Activated CD4-positive, alpha-beta T cell treated with anti-CD3 and anti-CD28 coated beads, Interleukin-2, amount 10 ng/mL, durations not matched to agents 7 days and 5 days (primary cell): ENCODE results near the gene POLR1C. TPM values are rescaled to one million over a fixed set of nuclear protein-coding genes. Genes with fewer than 3 reads are reported as not detected.
"Not testable (repeated sequence)": the region's sequence is repeated elsewhere in the genome, so short reads cannot be mapped to it uniquely, and the experiment has no call there.

ENCODE experiments used
- CTCF ChIA-PET: fragments of 350-600 bp; sonication (Branson Sonifier 250); formaldehyde crosslinking; loops from one replicate; lab custom pipeline; 2021; ENCODE audit warnings: antibody characterized with exemption; lab: Charles Lee
- POLR2A ChIA-PET: fragments of 350-600 bp; sonication (Branson Sonifier 250); formaldehyde crosslinking; loops from one replicate; lab custom pipeline; 2021; ENCODE audit warnings: antibody characterized with exemption; lab: Charles Lee
- DNase-seq: peaks from one replicate; pipeline ENCODE4 v3.0.0-alpha.2; 2020
- H3K27ac Mint-ChIP-seq: one replicate; pipeline ENCODE4 v1.8.0; 2021; ENCODE audit warnings: mild to moderate bottlenecking, moderate library complexity, mixed read lengths
- H3K27me3 Mint-ChIP-seq: one replicate; pipeline ENCODE4 v1.8.0; 2021; ENCODE audit warnings: mixed read lengths
- H3K36me3 Mint-ChIP-seq: one replicate; pipeline ENCODE4 v1.8.0; 2021; ENCODE audit warnings: low read depth, mixed read lengths
- H3K4me1 Mint-ChIP-seq: one replicate; pipeline ENCODE4 v1.8.0; 2021; ENCODE audit warnings: mixed read lengths
- H3K4me3 Mint-ChIP-seq: one replicate; pipeline ENCODE4 v1.8.0; 2021; ENCODE audit warnings: mild to moderate bottlenecking, moderate library complexity, mixed read lengths
- H3K9me3 Mint-ChIP-seq: one replicate; pipeline ENCODE4 v1.8.0; 2021; ENCODE audit warnings: mixed read lengths
- total RNA-seq, 2 experiments: library from RNA; stranded (reverse); gene quantifications; one replicate each; pipeline ENCODE4 v1.2.3, GENCODE V29; 2021

Gene POLR1C
- total RNA-seq, 2 experiments from 2014 or later, result 23.1 to 33.4 TPM

DNA sequence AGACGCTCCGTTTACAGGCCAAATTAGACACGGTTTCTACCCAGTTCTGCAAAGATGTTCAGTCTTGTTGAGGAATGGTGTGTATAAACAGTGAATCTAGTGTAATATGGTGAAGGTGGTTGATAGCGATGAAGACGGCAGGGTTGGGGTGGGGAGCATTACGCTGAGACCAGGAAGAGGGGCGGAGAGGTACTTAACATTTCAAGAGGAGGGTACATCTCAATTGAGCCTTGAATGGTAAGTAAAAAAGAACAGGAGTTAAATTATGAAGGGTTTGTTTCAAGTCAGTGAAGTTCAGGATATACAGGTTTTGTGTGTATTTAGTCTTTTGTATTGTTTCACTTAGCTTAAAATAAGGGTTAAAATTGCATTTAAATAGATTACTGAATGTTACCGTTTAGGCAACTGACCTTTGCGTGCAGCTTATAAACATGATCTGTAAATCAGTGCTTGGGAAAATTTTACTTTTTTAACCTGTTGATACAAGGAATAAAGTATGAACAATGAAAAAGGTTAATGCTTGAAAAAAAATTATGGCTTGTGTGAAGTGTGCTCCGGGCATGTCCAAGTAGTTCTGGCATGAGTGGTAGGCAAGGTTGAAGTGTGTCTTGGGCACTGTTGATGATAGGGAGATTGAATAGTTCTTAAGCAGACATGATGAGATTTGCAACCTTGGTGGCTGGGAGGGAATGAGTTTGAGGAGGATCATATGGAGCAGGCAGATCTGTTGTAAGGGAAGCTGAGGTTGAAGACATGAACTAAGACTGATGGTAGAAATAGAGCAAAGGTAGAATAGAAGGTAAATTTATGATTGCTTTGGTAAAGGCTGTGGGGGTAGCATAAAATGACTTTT lies 842 bp downstream of the POLR1C start:
- ChIA-PET CTCF (interaction anchor here (1.3 to 3.0 kb wide), 4 partner anchors 10 to 1597 kb away, joined by 3 to 28 read pairs (median 4); partner anchors contain the start of gene MED20), POLR2A (no interaction called here)
- no peak for DNase-seq
- H3K27ac Mint-ChIP-seq, result no peak overlapping the region
- H3K36me3 Mint-ChIP-seq, result peaks cover 42% of the 10 kb centered on the region
- no peaks in the 10 kb centered on the region for H3K27me3 Mint-ChIP-seq
- H3K9me3 Mint-ChIP-seq, result no peaks in the 10 kb centered on the region
- no peak overlapping the region for H3K4me3 Mint-ChIP-seq
- peaks cover 27% of the 10 kb centered on the region for H3K4me1 Mint-ChIP-seq

DNA sequence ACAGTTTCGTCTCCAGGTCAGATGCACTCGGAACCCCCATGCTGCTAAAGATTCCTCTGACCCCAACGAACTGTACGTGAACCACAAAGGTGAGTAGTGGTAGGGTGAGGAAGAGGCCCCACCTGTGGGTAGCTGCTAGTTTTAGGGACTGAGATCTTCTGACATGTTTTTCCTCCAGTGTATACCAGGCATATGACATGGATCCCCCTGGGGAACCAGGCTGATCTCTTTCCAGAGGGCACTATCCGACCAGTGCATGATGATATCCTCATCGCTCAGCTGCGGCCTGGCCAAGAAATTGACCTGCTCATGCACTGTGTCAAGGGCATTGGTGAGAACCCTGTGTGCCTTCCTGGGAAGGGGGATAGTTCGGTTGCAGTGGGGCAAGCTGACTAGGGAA lies 3.2 kb downstream of the POLR1C start:
- POLR2A ChIA-PET, result no interaction called here

DNA sequence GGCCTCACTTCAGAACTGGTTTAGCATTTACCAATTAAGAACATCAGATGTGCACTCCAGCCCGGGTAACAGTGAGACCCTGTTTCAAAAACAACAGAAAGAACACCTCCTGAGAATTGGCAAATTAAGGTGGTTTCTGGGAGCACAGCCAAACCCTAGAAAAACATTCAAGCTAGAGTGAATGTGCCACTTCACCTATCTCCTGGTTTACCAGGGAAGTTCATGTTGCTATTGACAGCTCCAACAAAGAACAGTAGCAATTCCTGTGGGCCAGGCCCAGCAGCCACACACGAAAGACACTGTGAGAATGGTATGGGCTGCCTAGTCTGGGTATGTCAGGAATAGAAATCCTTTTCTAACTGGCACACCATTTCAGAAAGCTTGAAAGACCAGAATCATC lies 4.9 kb downstream of the POLR1C start:
- Mint-ChIP-seq H3K4me1 (peaks cover 8% of the 10 kb centered on the region), H3K27ac (no peak overlapping the region), H3K9me3 (no peaks in the 10 kb centered on the region), H3K36me3 (peaks cover 57% of the 10 kb centered on the region), H3K27me3 (no peaks in the 10 kb centered on the region), H3K4me3 (no peak overlapping the region)
- ChIA-PET CTCF (interaction anchor here (0.6 to 1.5 kb wide), 6 partner anchors 9 to 117 kb away, joined by 3 to 10 read pairs (median 4); no protein-coding TSS in a partner anchor), POLR2A (no interaction called here)
- DNase-seq, result no peak

More for the DNA sequence above, 3.2 kb downstream of the POLR1C start:
- Mint-ChIP-seq H3K27ac (peak overlapping the region; percentile 14), H3K4me1 (peaks cover 21% of the 10 kb centered on the region), H3K4me3 (no peak overlapping the region), H3K36me3 (peaks cover 49% of the 10 kb centered on the region), H3K27me3 (no peaks in the 10 kb centered on the region), H3K9me3 (no peaks in the 10 kb centered on the region)
- no peak for DNase-seq
- CTCF ChIA-PET, result interaction anchor here (1.3 to 1.4 kb wide), 2 partner anchors 13 to 31 kb away, joined by 3 to 6 read pairs; no protein-coding TSS in a partner anchor

DNA sequence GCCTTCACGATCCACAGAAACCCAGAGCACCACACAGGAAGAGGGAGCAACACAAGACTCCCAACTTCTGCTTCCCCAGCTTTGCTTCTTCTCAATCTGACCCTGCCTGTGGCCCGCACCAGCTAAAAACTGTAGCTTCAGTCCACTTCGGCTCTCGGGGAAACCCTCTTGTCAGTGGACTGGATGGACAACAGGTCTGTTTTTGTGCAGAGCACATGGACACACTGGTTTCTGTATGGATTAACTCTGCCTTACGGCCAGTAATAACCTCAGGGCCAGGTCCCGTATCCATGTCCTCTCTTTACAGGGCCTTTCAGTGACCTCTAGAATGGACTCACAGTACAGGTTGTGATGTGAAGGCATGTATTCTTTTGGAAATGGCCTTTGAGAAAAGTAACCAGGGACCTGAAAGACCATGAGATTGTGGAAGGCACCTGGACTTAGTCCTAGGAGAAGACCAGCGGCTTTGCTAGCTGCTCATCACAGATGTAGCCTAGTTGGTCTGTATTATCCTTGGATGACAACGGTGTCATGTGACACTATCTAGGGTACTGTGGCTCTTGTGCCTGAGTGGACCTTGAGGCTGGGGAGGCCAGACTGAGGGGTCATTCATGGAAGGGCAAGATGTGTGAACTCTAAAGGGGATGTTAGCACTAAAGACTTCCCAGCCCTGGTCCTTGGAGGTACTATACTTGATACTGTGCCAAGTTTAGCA lies 5.8 kb downstream of the POLR1C start:
- no peak overlapping the region for H3K4me3 Mint-ChIP-seq
- POLR2A ChIA-PET, result no interaction called here
- H3K9me3 Mint-ChIP-seq, result no peaks in the 10 kb centered on the region
- peaks cover 8% of the 10 kb centered on the region for H3K4me1 Mint-ChIP-seq
- no peaks in the 10 kb centered on the region for H3K27me3 Mint-ChIP-seq
- no peak for DNase-seq
- H3K27ac Mint-ChIP-seq, result no peak overlapping the region
- CTCF ChIA-PET, result interaction anchor here (1.2 to 1.3 kb wide), 2 partner anchors 10 to 16 kb away, joined by 3 to 7 read pairs; no protein-coding TSS in a partner anchor
- peaks cover 65% of the 10 kb centered on the region for H3K36me3 Mint-ChIP-seq

DNA sequence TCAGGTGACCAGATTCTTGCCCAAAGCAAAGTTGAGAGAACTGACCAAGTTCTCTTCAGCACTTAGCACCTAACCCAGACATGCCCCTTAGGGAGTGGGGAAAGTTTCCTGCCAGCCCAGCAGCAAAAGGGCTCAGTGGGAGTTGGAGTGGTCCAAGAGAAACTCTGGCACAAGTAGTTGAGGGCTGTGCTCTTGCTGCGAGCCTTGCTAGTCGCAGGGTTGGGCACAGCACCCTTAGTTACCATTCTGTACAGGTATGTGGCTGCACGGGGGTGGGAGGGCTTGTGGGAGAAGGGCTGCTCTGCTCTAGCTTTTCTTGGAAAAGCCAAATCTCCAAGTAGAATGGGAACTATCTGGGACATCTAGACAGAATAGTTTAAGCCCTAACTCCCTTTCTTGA lies 6.4 kb downstream of the POLR1C start:
- CTCF ChIA-PET, result interaction anchor here (1.2 kb wide), 1 partner anchor 9 kb away, joined by 3 read pairs; no protein-coding TSS in a partner anchor
- Mint-ChIP-seq H3K4me1 (peaks cover 8% of the 10 kb centered on the region), H3K9me3 (no peaks in the 10 kb centered on the region), H3K36me3 (peaks cover 71% of the 10 kb centered on the region), H3K27ac (no peak overlapping the region), H3K27me3 (no peaks in the 10 kb centered on the region), H3K4me3 (no peak overlapping the region)
- no peak for DNase-seq
- POLR2A ChIA-PET, result no interaction called here

DNA sequence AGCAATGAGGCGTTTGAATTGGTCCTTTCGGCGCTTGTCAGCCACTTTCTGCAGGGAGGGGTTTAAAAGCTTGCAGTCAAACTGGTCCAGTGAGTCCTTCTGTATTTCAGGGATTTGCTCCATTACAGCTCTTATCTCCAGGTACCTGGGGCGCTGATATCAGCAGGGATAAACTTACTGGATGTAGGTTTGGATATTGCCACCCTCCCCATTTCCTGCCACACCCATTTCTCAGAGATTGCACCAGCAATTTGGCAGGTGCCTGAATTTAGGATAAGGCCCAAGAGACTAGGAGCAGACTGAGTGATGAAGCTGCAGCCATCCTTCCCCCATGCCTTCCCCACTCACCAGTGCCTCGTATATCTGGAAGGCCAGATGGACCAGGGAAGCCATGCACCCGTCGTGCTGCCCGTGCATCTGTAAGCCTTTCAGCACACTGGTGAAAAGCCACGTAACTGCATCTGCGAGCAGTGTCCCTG lies 7.6 kb downstream of the POLR1C start:
- ChIA-PET CTCF (interaction anchor here (1.3 to 1.7 kb wide), 3 partner anchors 17 to 35 kb away, joined by 3 to 7 read pairs (median 6); no protein-coding TSS in a partner anchor), POLR2A (no interaction called here)
- no peaks in the 10 kb centered on the region for H3K27me3 Mint-ChIP-seq
- H3K27ac Mint-ChIP-seq, result no peak overlapping the region
- no peak overlapping the region for H3K4me3 Mint-ChIP-seq
- peaks cover 8% of the 10 kb centered on the region for H3K4me1 Mint-ChIP-seq
- peaks cover 77% of the 10 kb centered on the region for H3K36me3 Mint-ChIP-seq
- no peaks in the 10 kb centered on the region for H3K9me3 Mint-ChIP-seq
- no peak for DNase-seq

DNA sequence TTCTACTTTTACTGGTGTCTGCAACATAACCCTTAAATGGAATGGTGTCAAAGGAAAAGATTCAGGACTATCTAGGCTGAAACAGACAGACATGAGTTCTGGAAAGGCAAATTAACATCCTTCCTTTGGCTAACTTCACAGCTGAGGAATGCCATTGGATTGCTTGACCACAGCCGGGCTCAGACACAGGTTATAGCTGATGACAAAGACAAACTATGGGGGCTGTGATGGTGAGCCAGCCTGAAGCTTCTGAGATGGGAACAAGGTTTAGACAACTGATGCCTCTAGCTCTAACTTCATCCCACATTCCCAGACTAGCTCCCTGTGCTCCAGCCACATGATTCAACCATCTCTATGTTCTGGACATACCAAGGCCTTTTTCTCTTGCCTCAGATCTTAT lies 15.3 kb downstream of the POLR1C start:
- Mint-ChIP-seq H3K27me3 (no peaks in the 10 kb centered on the region), H3K27ac (no peak overlapping the region), H3K4me1 (no peaks in the 10 kb centered on the region), H3K9me3 (no peaks in the 10 kb centered on the region), H3K36me3 (peaks cover 49% of the 10 kb centered on the region), H3K4me3 (no peak overlapping the region)
- ChIA-PET CTCF (interaction anchor here (0.9 to 1.2 kb wide), 3 partner anchors 9 to 62 kb away, joined by 3 to 4 read pairs (median 4); partner anchors contain the start of gene LRRC73), POLR2A (no interaction called here)
- no peak for DNase-seq

DNA sequence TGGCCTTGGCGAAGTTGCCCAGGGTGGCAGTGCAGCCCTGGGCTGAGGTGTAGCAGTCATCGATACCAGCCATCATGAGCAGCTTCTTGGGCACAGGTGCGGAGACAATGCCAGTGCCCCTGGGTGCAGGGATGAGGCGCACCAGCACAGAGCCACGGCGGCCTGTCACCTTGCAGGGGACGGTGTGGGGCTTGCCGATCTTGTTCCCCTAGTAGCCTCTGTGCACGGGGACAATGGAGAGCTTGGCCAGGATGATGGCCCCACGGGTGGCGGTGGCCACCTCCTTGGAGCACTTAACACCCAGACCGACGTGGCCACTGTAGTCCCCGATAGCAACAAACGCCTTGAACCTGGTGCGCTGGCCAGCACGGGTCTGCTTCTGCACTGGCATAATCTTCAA lies 22.1 kb downstream of the POLR1C start:
- H3K4me1 Mint-ChIP-seq, POLR2A ChIA-PET, H3K4me3 Mint-ChIP-seq, H3K27me3 Mint-ChIP-seq, DNase-seq, H3K27ac Mint-ChIP-seq, CTCF ChIA-PET, H3K9me3 Mint-ChIP-seq: not testable (repeated sequence)
- H3K36me3 Mint-ChIP-seq, result peaks cover 35% of the 10 kb centered on the region

DNA sequence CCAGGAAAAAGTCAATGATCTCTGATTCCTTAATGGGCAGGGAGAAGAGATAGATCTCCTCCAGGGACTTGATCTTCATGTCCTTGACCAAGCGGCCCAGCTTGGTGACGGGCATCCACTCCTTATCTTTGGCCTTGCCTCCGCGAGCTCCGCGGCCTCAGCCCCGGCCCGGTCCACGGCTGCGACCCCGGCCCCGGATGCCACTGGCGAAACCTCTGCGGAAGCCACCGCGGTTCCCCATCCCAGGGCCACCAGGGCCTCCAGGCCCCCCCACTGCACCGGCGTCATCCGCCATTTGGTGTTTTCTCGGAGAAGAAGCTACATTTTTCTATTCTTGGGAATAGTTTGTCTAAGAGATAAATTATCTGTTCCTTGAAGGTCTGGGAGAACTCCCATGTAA lies 22.5 kb downstream of the POLR1C start:
- H3K27me3 Mint-ChIP-seq, H3K9me3 Mint-ChIP-seq, H3K27ac Mint-ChIP-seq, CTCF ChIA-PET, DNase-seq, POLR2A ChIA-PET, H3K4me3 Mint-ChIP-seq, H3K4me1 Mint-ChIP-seq: not testable (repeated sequence)
- H3K36me3 Mint-ChIP-seq, result peaks cover 37% of the 10 kb centered on the region

DNA sequence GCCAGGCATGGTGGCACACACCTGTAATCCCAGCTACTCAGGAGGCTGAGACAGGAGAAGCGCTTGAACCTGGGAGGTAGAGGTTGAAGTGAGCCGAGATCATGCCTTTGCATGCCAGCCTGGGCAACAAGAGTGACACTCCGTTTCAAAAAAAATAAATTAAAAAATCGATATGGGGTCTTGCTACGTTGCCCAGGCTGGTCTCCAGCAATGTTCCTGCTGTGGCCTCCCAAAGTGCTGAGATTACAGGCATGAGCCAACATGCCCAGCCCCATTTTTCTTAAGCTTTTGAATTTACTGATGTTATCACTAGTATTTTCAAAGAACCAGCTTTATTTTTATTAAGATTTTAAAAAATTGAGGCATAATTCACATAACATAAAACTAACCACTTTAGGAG lies 23.6 kb downstream of the POLR1C start:
- no peaks in the 10 kb centered on the region for H3K9me3 Mint-ChIP-seq
- no peaks in the 10 kb centered on the region for H3K4me1 Mint-ChIP-seq
- no peaks in the 10 kb centered on the region for H3K27me3 Mint-ChIP-seq
- H3K4me3 Mint-ChIP-seq, result no peak overlapping the region
- H3K36me3 Mint-ChIP-seq, result peaks cover 35% of the 10 kb centered on the region
- POLR2A ChIA-PET, result no interaction called here
- no peak overlapping the region for H3K27ac Mint-ChIP-seq
- CTCF ChIA-PET, result interaction anchor here (0.6 to 0.7 kb wide), 5 partner anchors 15 to 113 kb away, joined by 3 to 4 read pairs (median 3); partner anchors contain the start of gene ABCC10
- no peak for DNase-seq

DNA sequence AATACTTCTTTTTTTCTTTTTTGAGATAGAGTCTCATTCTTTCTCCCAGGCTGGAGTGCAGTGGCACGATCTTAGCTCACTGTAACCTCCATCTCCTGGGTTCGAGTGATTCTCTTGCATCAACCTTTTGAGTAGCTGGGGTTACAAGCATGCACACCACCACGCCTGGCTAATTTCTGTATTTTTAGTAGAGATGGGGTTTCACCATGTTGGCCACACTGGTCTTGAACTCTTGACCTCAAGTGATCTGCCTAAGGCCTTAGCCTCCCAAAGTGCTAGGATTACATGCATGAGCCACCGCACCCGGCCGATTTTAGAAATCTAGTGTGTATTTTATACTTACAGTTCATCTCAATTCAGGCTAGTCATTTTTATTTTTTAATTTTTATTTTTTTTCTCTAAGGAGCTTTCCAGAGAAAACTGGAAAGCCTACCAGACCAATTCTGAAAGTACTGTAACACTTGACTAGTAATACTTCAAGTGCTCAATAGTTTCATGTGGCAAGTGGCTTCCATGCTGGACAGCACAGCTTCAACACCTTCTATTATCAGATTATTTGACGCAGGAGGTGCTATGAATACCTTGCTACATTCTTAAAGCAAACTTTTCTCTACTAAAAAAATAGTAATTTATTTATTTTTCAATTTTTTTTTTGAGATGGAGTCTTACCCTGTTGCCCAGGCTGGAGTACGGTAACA lies 25.0 kb downstream of the POLR1C start:
- Mint-ChIP-seq H3K4me3 (no peak overlapping the region), H3K27me3 (no peaks in the 10 kb centered on the region), H3K4me1 (no peaks in the 10 kb centered on the region), H3K9me3 (no peaks in the 10 kb centered on the region), H3K36me3 (peaks cover 46% of the 10 kb centered on the region), H3K27ac (peak overlapping the region; percentile 6)
- ChIA-PET POLR2A (no interaction called here), CTCF (interaction anchor here (1.1 to 1.7 kb wide), 2 partner anchors 14 to 17 kb away, joined by 3 to 5 read pairs; no protein-coding TSS in a partner anchor)
- no peak for DNase-seq

DNA sequence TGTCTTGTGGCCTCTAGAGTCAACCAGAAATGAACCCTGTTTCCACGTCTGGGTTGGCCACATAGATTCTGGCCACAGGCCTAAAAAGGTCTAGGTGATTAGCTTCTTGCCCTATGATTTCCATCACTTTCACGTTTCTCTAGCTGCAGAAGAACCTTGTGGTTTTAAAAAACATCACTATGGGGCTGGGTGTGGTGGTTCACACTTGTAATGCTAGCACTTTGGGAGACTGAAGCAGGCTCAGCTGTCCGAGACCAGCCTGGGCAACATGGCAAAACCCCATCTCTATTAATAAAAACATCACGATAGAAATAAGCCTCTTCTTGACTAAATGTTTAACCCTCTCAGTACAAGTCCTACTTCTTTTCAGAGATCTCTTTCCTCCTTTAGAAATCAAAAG lies 27.6 kb downstream of the POLR1C start:
- Mint-ChIP-seq H3K27me3 (no peaks in the 10 kb centered on the region), H3K27ac (no peak overlapping the region), H3K36me3 (peaks cover 47% of the 10 kb centered on the region), H3K9me3 (no peaks in the 10 kb centered on the region), H3K4me1 (no peaks in the 10 kb centered on the region), H3K4me3 (no peak overlapping the region)
- ChIA-PET POLR2A (interaction anchor here (0.6 kb wide), 1 partner anchor 94 kb away, joined by 7 read pairs; no protein-coding TSS in a partner anchor), CTCF (interaction anchor here (1.1 to 1.8 kb wide), 2 partner anchors 20 to 909 kb away, joined by 3 to 4 read pairs; no protein-coding TSS in a partner anchor)
- no peak for DNase-seq
